Activated B cell treated with CpG ODN at 0.5 μM for 24 hours (primary cell): Measurements from ENCODE around the gene CST9L. TPM values are rescaled to one million over a fixed set of nuclear protein-coding genes. Genes with fewer than 3 reads are reported as not detected.

Experiments
- ATAC-seq: fragments of 200-7000 bp; cut with Tn5 transposase; one replicate; pipeline ENCODE4 v1.10.0; 2021; ENCODE audit warnings: low read depth, mild to moderate bottlenecking, moderate library complexity
- CTCF ChIA-PET: fragments of 350-600 bp; sonication (Branson Sonifier 250); formaldehyde crosslinking; loops from one replicate; lab custom pipeline; 2021; ENCODE audit warnings: antibody characterized with exemption; lab: Charles Lee
- POLR2A ChIA-PET: fragments of 350-600 bp; sonication (Branson Sonifier 250); formaldehyde crosslinking; loops from one replicate; lab custom pipeline; 2021; ENCODE audit warnings: antibody characterized with exemption; lab: Charles Lee
- DNase-seq: peaks from one replicate; pipeline ENCODE4 v3.0.0; 2022
- H3K27ac Mint-ChIP-seq: one replicate; pipeline ENCODE4 v1.8.0; 2020; ENCODE audit warnings: mixed read lengths
- H3K27me3 Mint-ChIP-seq: one replicate; pipeline ENCODE4 v1.8.0; 2021; ENCODE audit warnings: mixed read lengths
- H3K36me3 Mint-ChIP-seq: one replicate; pipeline ENCODE4 v1.8.0; 2021; ENCODE audit warnings: low read depth, mixed read lengths
- H3K4me1 Mint-ChIP-seq: one replicate; pipeline ENCODE4 v1.8.0; 2021; ENCODE audit warnings: mixed read lengths
- H3K4me3 Mint-ChIP-seq: one replicate; pipeline ENCODE4 v1.8.0; 2020; ENCODE audit warnings: mild to moderate bottlenecking, mixed read lengths
- H3K9me3 Mint-ChIP-seq: one replicate; pipeline ENCODE4 v1.8.0; 2020; ENCODE audit warnings: mixed read lengths
- CTCF ChIP-seq: fragments of 200-600 bp; IDR thresholded peaks from one replicate; pipeline ENCODE4 v1.8.0; 2022; ENCODE audit warnings: antibody characterized with exemption, mild to moderate bottlenecking
- intact Hi-C: fragments of 100-400 bp; cut with micrococcal nuclease; formaldehyde crosslinking; loops from one replicate; pipeline ENCODE4 v1.15.1; 2024
- total RNA-seq: library from RNA; stranded (reverse); gene quantifications from 2 replicates; pipeline ENCODE4 v1.2.3, GENCODE V29; 2022

The CST9L gene
- total RNA-seq, 1 donor from 2014 or later = not detected

DNA sequence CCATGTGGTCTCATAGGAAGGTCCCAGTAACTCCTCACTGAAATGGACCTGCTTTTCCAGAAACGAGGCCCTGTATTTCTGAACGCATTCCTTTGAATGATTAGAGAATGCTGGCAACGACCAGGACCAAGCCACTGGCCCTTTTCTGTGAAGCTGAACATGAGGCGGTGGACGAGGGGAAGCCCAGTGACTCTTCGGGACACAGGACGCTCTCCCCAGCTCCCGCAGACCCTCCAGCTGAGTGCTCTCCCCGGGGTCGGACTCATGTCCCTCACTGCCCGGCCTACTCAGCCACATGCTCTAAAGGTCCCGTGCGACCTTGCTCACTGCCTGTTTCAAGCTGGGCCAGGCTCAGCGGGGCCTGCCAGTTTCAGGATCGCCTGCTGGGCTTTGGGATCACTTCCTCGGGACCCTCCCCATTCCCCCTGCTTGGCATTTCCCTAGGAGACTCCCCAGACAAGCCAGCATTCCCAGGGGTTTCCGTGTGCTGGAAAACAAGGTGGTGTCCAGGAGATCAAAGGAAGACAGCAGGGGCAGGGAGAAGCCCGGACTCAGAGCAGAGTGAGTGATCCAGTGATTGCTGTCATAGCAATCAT is 40.1 kb upstream of the CST9L start:
- POLR2A ChIA-PET = interaction anchor here (0.6 kb wide), 1 partner anchor 1270 kb away, joined by 4 read pairs; no protein-coding TSS in a partner anchor
- intact Hi-C loops = no loop called here

DNA sequence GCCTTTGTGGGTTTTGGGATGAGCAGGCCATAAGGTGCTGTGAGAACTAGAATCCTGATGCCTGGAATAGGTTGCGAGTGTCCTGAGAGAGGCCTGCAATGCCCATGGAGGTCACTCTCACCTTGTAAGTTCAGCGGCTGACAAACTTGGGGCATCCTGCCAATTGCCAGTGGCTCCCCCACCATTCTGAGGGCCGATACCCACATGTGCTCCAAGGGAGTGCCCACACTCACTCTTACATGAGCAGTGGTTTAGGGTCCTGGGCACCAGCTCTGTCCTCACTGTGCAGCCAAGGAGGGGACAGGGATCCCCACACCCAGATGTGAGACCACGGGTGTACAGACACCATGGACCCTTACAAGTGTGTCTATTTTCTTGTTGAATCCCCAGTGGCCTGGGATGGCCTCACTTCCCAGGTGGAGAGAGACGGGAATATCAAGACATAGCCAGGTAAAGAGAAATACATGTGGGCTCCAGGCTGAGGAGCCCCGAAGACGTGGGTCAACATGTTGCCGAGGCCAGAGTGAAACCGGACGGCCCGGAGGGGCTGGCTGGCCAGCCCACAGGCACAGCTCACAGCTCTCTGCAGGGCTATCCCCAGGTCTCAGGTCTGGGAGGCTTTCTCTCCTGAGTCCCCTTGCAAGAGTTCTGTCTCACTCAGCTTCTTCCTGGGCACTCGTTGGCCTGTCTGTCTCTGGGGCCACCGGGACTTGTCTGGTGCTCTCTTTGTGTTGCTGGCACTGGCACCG is 39.4 kb upstream of the CST9L start:
- no peak for DNase-seq
- Mint-ChIP-seq H3K4me1 (no peaks in the 10 kb centered on the region), H3K4me3 (no peak overlapping the region), H3K27me3 (peaks cover under 1% of the 10 kb centered on the region), H3K9me3 (no peaks in the 10 kb centered on the region), H3K27ac (no peak overlapping the region), H3K36me3 (no peaks in the 10 kb centered on the region)
- TF ChIP-seq CTCF = no peak
- ChIA-PET POLR2A (interaction anchor here (0.6 kb wide), 1 partner anchor 1269 kb away, joined by 4 read pairs; no protein-coding TSS in a partner anchor), CTCF (interaction anchor here (1.4 to 1.9 kb wide), 2 partner anchors 166 to 915 kb away, joined by 5 to 7 read pairs; no protein-coding TSS in a partner anchor)
- ATAC-seq = no peak
- intact Hi-C loops = no loop called here

More for the DNA sequence above, 40.1 kb upstream of the CST9L start:
- Mint-ChIP-seq H3K9me3 (no peaks in the 10 kb centered on the region), H3K27me3 (no peaks in the 10 kb centered on the region), H3K27ac (no peak overlapping the region), H3K4me1 (no peaks in the 10 kb centered on the region), H3K4me3 (no peak overlapping the region), H3K36me3 (no peaks in the 10 kb centered on the region)
- CTCF ChIA-PET = interaction anchor here (1.9 kb wide), 1 partner anchor 916 kb away, joined by 7 read pairs; no protein-coding TSS in a partner anchor
- ATAC-seq = no peak
- DNase-seq = no peak
- no peak for TF ChIP-seq CTCF

- intact Hi-C loops = no loop called here
- peak; percentile 26 for DNase-seq
- H3K27me3 Mint-ChIP-seq = peaks cover 4% of the 10 kb centered on the region
- TF ChIP-seq CTCF = no peak
- peak; percentile 77 for ATAC-seq
- no peak overlapping the region for H3K27ac Mint-ChIP-seq
- no peaks in the 10 kb centered on the region for H3K9me3 Mint-ChIP-seq
- no peaks in the 10 kb centered on the region for H3K36me3 Mint-ChIP-seq
- no peaks in the 10 kb centered on the region for H3K4me1 Mint-ChIP-seq
- no peak overlapping the region for H3K4me3 Mint-ChIP-seq
- ChIA-PET CTCF (interaction anchor here (1.4 to 1.9 kb wide), 2 partner anchors 165 to 914 kb away, joined by 5 to 7 read pairs; no protein-coding TSS in a partner anchor), POLR2A (no interaction called here)
Measured at GRCh38 chr20:23606652-23607049, 38.4 kb upstream of the CST9L start.

DNA sequence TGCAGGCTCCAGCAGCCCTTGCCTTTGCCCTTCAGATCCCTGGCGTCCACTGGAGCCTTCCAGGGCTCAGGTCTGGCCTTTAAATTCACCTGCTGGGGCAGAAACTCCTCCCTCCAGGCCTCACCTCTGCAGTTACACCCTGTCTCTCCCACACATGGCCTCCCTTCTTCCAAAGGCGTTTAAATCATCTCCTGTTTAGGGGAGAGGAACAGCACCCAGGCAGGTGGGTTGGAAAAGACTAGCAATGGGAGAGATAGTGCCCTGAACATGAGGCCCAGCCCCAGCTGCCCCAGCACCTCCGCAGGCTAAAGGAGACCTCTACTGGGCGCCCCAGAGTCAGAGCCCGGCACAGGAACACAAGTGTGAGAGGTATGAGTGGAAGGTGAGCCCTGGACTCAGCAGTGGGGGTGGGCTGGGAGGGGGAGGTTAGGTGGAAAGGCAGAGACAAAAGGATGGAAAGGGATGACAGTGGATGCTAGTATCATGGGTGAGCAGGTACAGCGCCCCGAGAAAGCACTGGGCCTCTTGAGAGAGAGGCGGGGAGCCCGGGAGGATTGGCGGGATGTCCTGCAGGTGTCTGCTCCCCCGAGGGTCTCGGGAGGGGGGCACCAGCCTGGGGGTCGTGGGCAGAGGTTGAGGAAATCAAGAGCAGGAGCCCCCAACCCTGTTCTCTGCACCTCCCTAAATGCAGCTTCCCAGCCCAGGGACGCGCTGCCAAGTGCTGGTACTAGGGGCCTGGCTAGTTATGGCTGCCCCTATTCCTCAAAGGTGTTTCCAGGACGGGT is 37.8 kb upstream of the CST9L start, which contains the start of gene CST9:
Gene CST9 (minus strand): TSS at position 51 of the 785 bp plus-strand sequence. CDS start 53 bp downstream, outside the sequence.
- peaks cover 4% of the 10 kb centered on the region for H3K27me3 Mint-ChIP-seq
- CTCF ChIA-PET = interaction anchor here (1.9 kb wide), 1 partner anchor 914 kb away, joined by 7 read pairs; no protein-coding TSS in a partner anchor
- H3K36me3 Mint-ChIP-seq = no peaks in the 10 kb centered on the region
- no peak for DNase-seq
- no peak within 1 kb of the TSS for H3K4me3 Mint-ChIP-seq
- no peaks in the 10 kb centered on the region for H3K9me3 Mint-ChIP-seq
- POLR2A ChIA-PET = no interaction called here
- no peak within 1 kb of the TSS for H3K27ac Mint-ChIP-seq
- H3K4me1 Mint-ChIP-seq = no peaks in the 10 kb centered on the region
- intact Hi-C loops = no loop called here
- TF ChIP-seq CTCF = no peak
- ATAC-seq = no peak
